PFSK-1 (cell line): ENCODE results near the gene TMEM185B.

Experiments used
- FOXP2 ChIP-seq: optimal IDR thresholded peaks from 2 replicates; pipeline ENCODE3; 2011; ENCODE audit warnings: borderline replicate concordance, control low read depth, inconsistent platforms; ENCODE audit not compliant: insufficient read depth; ENCODE audit errors: extremely low read length, extremely low read depth
- POLR2AphosphoS5 ChIP-seq: IDR thresholded peaks from 2 replicates; pipeline ENCODE4 v1.6.1; 2012; ENCODE audit warnings: low read depth, mild to moderate bottlenecking, control low read depth, low read length, moderate library complexity
- SIN3A ChIP-seq: IDR thresholded peaks from 2 replicates; pipeline ENCODE4 v1.6.1; 2012; ENCODE audit warnings: mild to moderate bottlenecking, low read length, moderate library complexity, borderline replicate concordance; ENCODE audit not compliant: insufficient read depth
- TAF1 ChIP-seq: IDR thresholded peaks from 2 replicates; pipeline ENCODE4 v1.6.1; 2012; ENCODE audit warnings: low read length, control low read depth, borderline replicate concordance; ENCODE audit not compliant: insufficient read depth
- TF ChIP-seq, protein P1 (sequence below), 2 experiments: IDR thresholded peaks; 2 replicates each; pipeline versions ENCODE4 v1.6.1 to v1.8.0; 2011 to 2012; ENCODE audit warnings: low read depth in 2 of 2, low read length in 2 of 2, control low read depth in 1 of 2, inconsistent platforms in 1 of 2, mild to moderate bottlenecking in 1 of 2, moderate library complexity in 1 of 2; ENCODE audit not compliant: insufficient read depth in 1 of 2

The TMEM185B gene

DNA sequence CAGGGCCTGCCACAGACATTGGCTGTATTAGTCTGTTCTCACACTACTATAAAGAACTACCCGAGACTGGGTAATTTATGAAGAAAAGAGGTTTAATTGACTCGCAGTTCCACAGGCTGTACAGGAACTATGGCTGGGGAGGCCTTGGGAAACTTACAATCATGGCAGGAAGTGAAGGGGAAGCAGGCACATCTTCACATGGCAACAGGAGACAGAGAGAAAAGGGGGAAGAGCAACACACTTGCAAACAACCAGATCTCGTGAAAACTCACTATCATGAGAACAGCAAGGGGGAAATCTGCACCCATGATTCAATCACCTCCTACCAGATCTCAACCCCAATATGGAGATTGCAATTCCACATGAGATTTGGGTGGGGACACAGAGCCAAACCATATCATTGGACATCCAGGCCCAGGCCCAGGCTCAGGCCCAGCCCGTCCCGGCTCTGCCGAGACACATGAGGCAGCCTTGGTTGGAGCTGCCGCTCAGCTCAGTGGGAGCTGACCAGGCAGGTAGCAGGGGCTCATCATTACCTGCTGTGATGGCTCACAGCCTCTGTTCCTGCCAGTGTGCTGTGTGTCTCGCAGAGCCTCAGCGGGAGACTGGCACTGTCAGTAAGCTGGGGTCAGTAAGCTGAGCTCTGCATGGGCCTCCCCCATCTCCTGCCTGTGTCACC is 20.8 kb upstream of the TMEM185B start:
- no peak for TF ChIP-seq FOXP2
- no peak for TF ChIP-seq SIN3A
- TF ChIP-seq TAF1: no peak
- TF ChIP-seq, protein P1, sequence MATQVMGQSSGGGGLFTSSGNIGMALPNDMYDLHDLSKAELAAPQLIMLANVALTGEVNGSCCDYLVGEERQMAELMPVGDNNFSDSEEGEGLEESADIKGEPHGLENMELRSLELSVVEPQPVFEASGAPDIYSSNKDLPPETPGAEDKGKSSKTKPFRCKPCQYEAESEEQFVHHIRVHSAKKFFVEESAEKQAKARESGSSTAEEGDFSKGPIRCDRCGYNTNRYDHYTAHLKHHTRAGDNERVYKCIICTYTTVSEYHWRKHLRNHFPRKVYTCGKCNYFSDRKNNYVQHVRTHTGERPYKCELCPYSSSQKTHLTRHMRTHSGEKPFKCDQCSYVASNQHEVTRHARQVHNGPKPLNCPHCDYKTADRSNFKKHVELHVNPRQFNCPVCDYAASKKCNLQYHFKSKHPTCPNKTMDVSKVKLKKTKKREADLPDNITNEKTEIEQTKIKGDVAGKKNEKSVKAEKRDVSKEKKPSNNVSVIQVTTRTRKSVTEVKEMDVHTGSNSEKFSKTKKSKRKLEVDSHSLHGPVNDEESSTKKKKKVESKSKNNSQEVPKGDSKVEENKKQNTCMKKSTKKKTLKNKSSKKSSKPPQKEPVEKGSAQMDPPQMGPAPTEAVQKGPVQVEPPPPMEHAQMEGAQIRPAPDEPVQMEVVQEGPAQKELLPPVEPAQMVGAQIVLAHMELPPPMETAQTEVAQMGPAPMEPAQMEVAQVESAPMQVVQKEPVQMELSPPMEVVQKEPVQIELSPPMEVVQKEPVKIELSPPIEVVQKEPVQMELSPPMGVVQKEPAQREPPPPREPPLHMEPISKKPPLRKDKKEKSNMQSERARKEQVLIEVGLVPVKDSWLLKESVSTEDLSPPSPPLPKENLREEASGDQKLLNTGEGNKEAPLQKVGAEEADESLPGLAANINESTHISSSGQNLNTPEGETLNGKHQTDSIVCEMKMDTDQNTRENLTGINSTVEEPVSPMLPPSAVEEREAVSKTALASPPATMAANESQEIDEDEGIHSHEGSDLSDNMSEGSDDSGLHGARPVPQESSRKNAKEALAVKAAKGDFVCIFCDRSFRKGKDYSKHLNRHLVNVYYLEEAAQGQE (IDR thresholded peaks at IDR 0.05; ENCODE audit: insufficient read depth in 1 of 2, low read depth in 2 of 2, low read length in 2 of 2): no peak
- TF ChIP-seq POLR2AphosphoS5: no peak

DNA sequence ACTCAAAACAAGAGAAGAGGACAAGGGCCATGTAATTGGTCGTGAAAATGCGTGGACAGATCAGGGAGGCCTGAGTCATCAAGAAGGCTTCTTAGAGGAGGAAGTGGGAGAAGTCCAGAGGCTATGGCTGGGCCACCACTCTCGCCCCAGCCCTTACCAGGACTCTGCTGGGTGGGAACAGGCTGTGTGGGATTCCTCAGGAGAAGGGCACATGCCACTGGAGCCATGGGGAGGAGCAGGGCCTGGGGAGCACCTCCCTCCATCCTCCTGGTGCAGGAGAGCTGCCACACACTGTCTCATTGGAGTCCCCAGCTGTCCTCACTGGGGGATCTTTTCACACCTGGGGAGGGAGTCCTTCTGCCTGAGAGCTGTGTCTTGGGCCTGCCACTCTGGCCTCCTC is 20.0 kb upstream of the TMEM185B start:
- TF ChIP-seq, protein P1 (IDR thresholded peaks at IDR 0.05; ENCODE audit: insufficient read depth in 1 of 2, low read depth in 2 of 2, low read length in 2 of 2): no peak
- TF ChIP-seq TAF1 (no peak), POLR2AphosphoS5 (no peak), SIN3A (no peak), FOXP2 (no peak)

DNA sequence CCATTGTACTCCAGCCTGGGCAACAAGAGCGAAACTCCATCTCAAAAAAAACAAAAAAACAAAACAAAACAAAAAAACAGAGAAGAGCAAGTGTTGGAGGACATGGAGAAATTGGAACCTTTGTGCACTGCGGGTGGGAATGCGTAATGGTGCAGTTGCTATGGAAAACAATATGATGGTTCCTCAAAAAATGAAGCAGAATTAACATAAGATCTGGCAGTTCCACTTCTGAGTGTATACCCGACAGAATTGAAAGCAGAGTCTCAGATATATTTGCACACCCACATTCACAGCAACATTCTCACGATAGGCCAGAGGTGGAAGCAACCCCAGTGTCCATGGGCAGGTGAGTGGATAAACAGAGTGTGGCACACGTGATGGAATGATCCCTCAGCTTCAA is 18.5 kb upstream of the TMEM185B start:
- TF ChIP-seq, protein P1 (IDR thresholded peaks at IDR 0.05; ENCODE audit: insufficient read depth in 1 of 2, low read depth in 2 of 2, low read length in 2 of 2): no peak
- TF ChIP-seq TAF1 (no peak), SIN3A (no peak), POLR2AphosphoS5 (no peak), FOXP2 (no peak)

DNA sequence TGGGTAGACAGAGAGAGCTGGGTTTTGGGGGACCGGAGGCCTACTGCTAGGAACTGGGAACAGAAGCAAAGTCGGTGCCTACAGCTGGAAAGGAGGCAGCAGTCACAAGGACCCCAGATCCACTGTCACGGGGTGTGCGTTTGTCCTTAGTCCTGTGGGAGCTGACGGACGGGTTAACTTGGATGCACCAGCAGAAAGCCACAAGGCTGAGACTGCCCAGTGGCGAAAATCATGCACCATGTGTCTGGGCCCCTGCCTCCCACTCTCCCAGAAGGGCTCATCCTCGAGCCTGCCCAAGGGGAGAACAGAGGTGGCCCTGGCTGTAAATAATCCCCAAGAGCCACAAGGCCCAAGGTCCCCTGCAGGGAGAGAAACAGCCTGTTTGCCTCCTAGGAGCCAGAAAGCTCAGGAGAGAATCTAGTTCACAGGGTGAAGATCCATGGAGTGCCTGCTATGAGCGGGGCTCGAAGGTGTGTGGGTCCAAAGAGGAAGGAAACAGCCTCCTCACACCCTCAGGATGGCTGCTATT is 17.8 kb upstream of the TMEM185B start:
- no peak for TF ChIP-seq SIN3A
- TF ChIP-seq POLR2AphosphoS5: no peak
- TF ChIP-seq TAF1: no peak

DNA sequence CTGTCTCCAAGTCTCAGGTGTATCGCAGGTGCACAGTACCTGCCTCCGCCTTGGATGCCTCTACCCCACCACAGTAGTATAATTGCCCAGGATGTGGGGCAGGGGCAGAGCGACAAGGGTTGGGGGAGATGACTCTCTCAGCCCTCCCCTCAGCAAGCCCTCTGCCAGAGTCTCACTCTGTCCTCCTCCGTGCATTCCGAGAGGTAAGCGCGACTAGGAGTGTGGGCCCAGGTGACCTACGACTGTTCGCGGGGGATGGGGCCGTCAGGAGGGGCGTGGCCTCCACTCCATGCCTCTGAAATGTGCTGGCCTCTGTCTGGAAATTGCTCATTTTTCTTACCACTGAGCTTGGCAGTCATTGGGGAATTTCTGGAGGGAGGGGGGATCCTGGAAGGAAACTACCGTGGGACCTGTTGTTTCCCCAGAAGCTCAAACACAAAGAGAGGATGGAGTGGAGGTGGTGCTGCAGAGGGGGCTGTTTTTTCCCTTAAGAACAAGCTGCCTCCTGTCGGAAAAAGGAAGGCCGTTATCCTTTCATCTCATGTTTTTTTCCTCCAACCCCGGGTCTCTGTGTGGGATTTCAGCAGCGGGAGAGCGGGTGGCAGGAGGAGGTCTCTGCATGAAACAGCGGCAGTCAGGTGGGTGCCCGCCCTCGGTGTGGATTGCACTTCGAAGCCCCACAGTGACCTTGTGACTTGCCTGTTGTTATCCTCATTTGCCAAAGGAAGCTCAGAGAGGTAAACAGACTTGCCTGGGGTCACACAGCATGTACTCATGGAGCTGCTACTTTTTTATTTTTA is 16.5 kb upstream of the TMEM185B start:
- TF ChIP-seq FOXP2 (no peak), TAF1 (no peak), SIN3A (no peak), POLR2AphosphoS5 (no peak)
- TF ChIP-seq, protein P1 (IDR thresholded peaks at IDR 0.05; ENCODE audit: insufficient read depth in 1 of 2, low read depth in 2 of 2, low read length in 2 of 2): no peak
